ENCODE results near the gene NRF1.

The NRF1 gene

GRCh38 chr7:129742256-129742655, 130.7 kb downstream of the NRF1 start:
- no peak for DNase-seq

- no peak for DNase-seq
Observed at GRCh38 chr7:129746857-129747529, 135.5 kb downstream of the NRF1 start.

- DNase-seq, result no peak
Observed at GRCh38 chr7:129748356-129749109, 137.0 kb downstream of the NRF1 start.

- no peak for DNase-seq
Observed at GRCh38 chr7:129750091-129750490, 138.6 kb downstream of the NRF1 start.

GRCh38 chr7:129750501-129750900, 139.0 kb downstream of the NRF1 start:
- no peak for DNase-seq

GRCh38 chr7:129751916-129752315, 140.4 kb downstream of the NRF1 start:
- DNase-seq, result no peak

GRCh38 chr7:129752760-129753159, 141.2 kb downstream of the NRF1 start:
- DNase-seq, result no peak

- no peak for DNase-seq
Observed at GRCh38 chr7:129754406-129754805, 142.9 kb downstream of the NRF1 start.

GRCh38 chr7:129757991-129758390, 146.5 kb downstream of the NRF1 start:
- no peak for DNase-seq

GRCh38 chr7:129762387-129762969, 151.0 kb downstream of the NRF1 start:
- no peak for DNase-seq

GRCh38 chr7:129764247-129765084, 152.9 kb downstream of the NRF1 start:
- no peak for DNase-seq

- no peak for DNase-seq
Observed at GRCh38 chr7:129765352-129765751, 153.8 kb downstream of the NRF1 start.

- DNase-seq, result no peak
Observed at GRCh38 chr7:129767120-129768015, 155.8 kb downstream of the NRF1 start.

- no peak for DNase-seq
Observed at GRCh38 chr7:129768614-129769399, 157.3 kb downstream of the NRF1 start.

GRCh38 chr7:129769400-129769774, 157.9 kb downstream of the NRF1 start:
- DNase-seq, result no peak

GRCh38 chr7:129769866-129770808, 158.6 kb downstream of the NRF1 start:
- no peak for DNase-seq

- DNase-seq, result no peak
Observed at GRCh38 chr7:129771201-129771927, 159.8 kb downstream of the NRF1 start.

- no peak for DNase-seq
Observed at GRCh38 chr7:129771928-129772479, 160.5 kb downstream of the NRF1 start.

- DNase-seq, result no peak
Observed at GRCh38 chr7:129772646-129773280, 161.2 kb downstream of the NRF1 start.

Data from NCI-H2107 (cell line).